Peyer's patch (tissue), 4 donors: Measurements from ENCODE around the gene OARD1.

ENCODE experiments used
- CTCF ChIP-seq, 6 experiments: fragments of 450-650 bp in 4 of 6; fragments of 200-600 bp in 2 of 6; sonication (generic) in 1 of 6; IDR thresholded peaks; one replicate each; pipeline ENCODE4 v1.5.1; 2017 to 2019; ENCODE audit warnings: antibody characterized with exemption in 6 of 6, mild to moderate bottlenecking in 3 of 6, moderate library complexity in 1 of 6
- POLR2A ChIP-seq, 2 donors: fragments of 450-650 bp; IDR thresholded peaks; one replicate each; pipeline ENCODE4 v1.5.1; 2017; ENCODE audit warnings: antibody characterized with exemption in 2 of 2, mild to moderate bottlenecking in 2 of 2, moderate library complexity in 2 of 2

GRCh38 chr6:41021832-41022231 is 50.3 kb downstream of the OARD1 start:
- TF ChIP-seq CTCF (IDR thresholded peaks at IDR 0.05) = no peak
- TF ChIP-seq POLR2A (IDR thresholded peaks at IDR 0.05) = no peak
